Common myeloid progenitor, CD34-positive (primary cell): Measurements from ENCODE around the gene AMIGO3. TPM values are rescaled to one million over a fixed set of nuclear protein-coding genes. Genes with fewer than 3 reads are reported as not detected.

Experiments
- CTCF ChIA-PET: fragments of 350-600 bp; sonication (Branson Sonifier 250); formaldehyde crosslinking; loops from one replicate; lab custom pipeline; 2021; ENCODE audit warnings: antibody characterized with exemption; lab: Charles Lee
- POLR2A ChIA-PET: fragments of 350-600 bp; sonication (Branson Sonifier 250); formaldehyde crosslinking; loops from one replicate; lab custom pipeline; 2021; ENCODE audit warnings: antibody characterized with exemption; lab: Charles Lee
- DNase-seq, 3 donors: peaks; one replicate each; pipeline versions ENCODE4 v3.0.0 to v3.0.0-alpha.2; 2013
- H3K27ac ChIP-seq, 2 experiments: 1 replicate in 1 of 2; 2 replicates in 1 of 2; pipeline ENCODE4 v1.7.0; 2013; ENCODE audit warnings: inconsistent platforms in 2 of 2, low read length in 2 of 2, mild to moderate bottlenecking in 2 of 2, low read depth in 1 of 2, moderate library complexity in 1 of 2; ENCODE audit not compliant: severe bottlenecking in 2 of 2, insufficient read depth in 1 of 2, poor library complexity in 1 of 2
- H3K27me3 ChIP-seq, 5 experiments: replicated peaks in 2 of 5; 1 replicate in 3 of 5; 2 replicates in 2 of 5; pipeline versions ENCODE4 v1.6.1 to v1.7.0; 2013; ENCODE audit warnings: low read length in 4 of 5, mild to moderate bottlenecking in 2 of 5, moderate library complexity in 2 of 5, inconsistent platforms in 1 of 5; ENCODE audit not compliant: insufficient read depth in 5 of 5, control insufficient read depth in 4 of 5
- H3K36me3 ChIP-seq, 4 experiments: 1 replicate in 2 of 4; 2 replicates in 2 of 4; pipeline versions ENCODE4 v1.6.1 to v1.7.0; 2013; ENCODE audit warnings: low read length in 3 of 4, control low read depth in 1 of 4, mild to moderate bottlenecking in 1 of 4; ENCODE audit not compliant: control insufficient read depth in 4 of 4, insufficient read depth in 4 of 4
- H3K4me1 ChIP-seq, 4 experiments: 1 replicate in 3 of 4; 2 replicates in 1 of 4; pipeline versions ENCODE4 v1.6.1 to v1.7.1; 2013; ENCODE audit warnings: low read length in 3 of 4, mild to moderate bottlenecking in 3 of 4, control low read depth in 1 of 4, inconsistent platforms in 1 of 4, moderate library complexity in 1 of 4; ENCODE audit not compliant: control insufficient read depth in 4 of 4, insufficient read depth in 4 of 4; ENCODE audit errors: control extremely low read depth in 1 of 4
- H3K4me3 ChIP-seq, 7 experiments: 1 replicate in 4 of 7; 2 replicates in 3 of 7; pipeline versions ENCODE4 v1.5.1 to v1.7.0; 2013; ENCODE audit warnings: mild to moderate bottlenecking in 7 of 7, low read length in 6 of 7, moderate library complexity in 6 of 7, inconsistent platforms in 2 of 7, low read depth in 2 of 7, control low read depth in 1 of 7; ENCODE audit not compliant: insufficient read depth in 4 of 7, control insufficient read depth in 1 of 7; ENCODE audit errors: extremely low read depth in 1 of 7
- H3K9me3 ChIP-seq, 5 experiments: 1 replicate in 4 of 5; 2 replicates in 1 of 5; pipeline versions ENCODE4 v1.6.1 to v1.7.1; 2013; ENCODE audit warnings: low read length in 4 of 5, mild to moderate bottlenecking in 2 of 5, inconsistent platforms in 1 of 5, low read depth in 1 of 5, moderate library complexity in 1 of 5; ENCODE audit not compliant: control insufficient read depth in 4 of 5, insufficient read depth in 2 of 5; ENCODE audit errors: control extremely low read depth in 1 of 5
- WGBS: methylation state at CpG from one replicate; pipeline ENCODE4 v1.1.5; 2013; ENCODE audit not compliant: insufficient coverage; 5-methylcytosine and 5-hydroxymethylcytosine counted together
- polyA plus RNA-seq: library from polyadenylated mRNA; unstranded; fragments of 120-200 nt; gene quantifications from one replicate; pipeline ENCODE4 v1.2.1, GENCODE V29; 2013

AMIGO3 gene
- polyA plus RNA-seq, result 3.4 TPM

- CTCF ChIA-PET, result interaction anchor here (0.7 to 3.2 kb wide), 10 partner anchors 10 to 371 kb away, joined by 3 to 18 read pairs (median 4); partner anchors contain the start of gene UBA7
- peak; percentile 90 to 94 (median 92) for DNase-seq
- Histone ChIP-seq H3K4me3 (peak within 1 kb of the TSS; percentile 45 to 94 (median 78)), H3K27ac (no peak within 1 kb of the TSS), H3K27me3 (no peaks in the 10 kb centered on the region), H3K9me3 (no peaks in the 10 kb centered on the region), H3K36me3 (peaks cover 5 to 52% (median 31%) of the 10 kb centered on the region in 4 experiments), H3K4me1 (peaks cover 0 to 39% (median 26%) of the 10 kb centered on the region in 4 experiments)
- under 1% methylated on average over 50 of the region's 50 CpGs for WGBS
- POLR2A ChIA-PET, result no interaction called here
These were observed at the start of gene AMIGO3 for GRCh38 chr3:49719214-49719884. AMIGO3 (minus strand) TSS chr3:49719684; CDS start chr3:49719465, 219 bp downstream.

- Histone ChIP-seq H3K4me1 (no peaks in the 10 kb centered on the region), H3K4me3 (no peak overlapping the region), H3K36me3 (peaks cover 3 to 16% (median 9%) of the 10 kb centered on the region in 4 experiments), H3K9me3 (no peaks in the 10 kb centered on the region), H3K27ac (no peak overlapping the region), H3K27me3 (no peaks in the 10 kb centered on the region)
- no CpG with 5 or more reads among the region's 4 CpGs for WGBS
- DNase-seq, result no peak
- POLR2A ChIA-PET, result interaction anchor here (0.5 kb wide), 1 partner anchor 25 kb away, joined by 3 read pairs; no protein-coding TSS in a partner anchor
- CTCF ChIA-PET, result no interaction called here
These were observed 44.5 kb upstream of the AMIGO3 start for GRCh38 chr3:49763981-49764380.

GRCh38 chr3:49761661-49762060 lies 42.2 kb upstream of the AMIGO3 start:
- peaks cover 3 to 16% (median 11%) of the 10 kb centered on the region in 4 experiments for H3K36me3 ChIP-seq
- ChIA-PET POLR2A (no interaction called here), CTCF (interaction anchor here (1.7 kb wide), 1 partner anchor 10 kb away, joined by 4 read pairs; no protein-coding TSS in a partner anchor)
- no peak overlapping the region for H3K4me3 ChIP-seq
- no peak overlapping the region for H3K27ac ChIP-seq
- WGBS, result 90% methylated on average over 3 of the region's 3 CpGs
- no peaks in the 10 kb centered on the region for H3K9me3 ChIP-seq
- H3K4me1 ChIP-seq, result peaks cover 0 to 4% (median 0%) of the 10 kb centered on the region in 4 experiments
- no peak for DNase-seq
- H3K27me3 ChIP-seq, result no peaks in the 10 kb centered on the region

GRCh38 chr3:49759226-49759625 lies 39.7 kb upstream of the AMIGO3 start:
- Histone ChIP-seq H3K4me1 (peaks cover 0 to 4% (median 0%) of the 10 kb centered on the region in 4 experiments), H3K36me3 (peaks cover 3 to 10% (median 7%) of the 10 kb centered on the region in 4 experiments), H3K4me3 (no peak overlapping the region), H3K27me3 (no peaks in the 10 kb centered on the region), H3K9me3 (no peaks in the 10 kb centered on the region), H3K27ac (no peak overlapping the region)
- no peak for DNase-seq
- no CpG with 5 or more reads among the region's 1 CpG for WGBS
- ChIA-PET POLR2A (no interaction called here), CTCF (interaction anchor here (1.0 to 1.9 kb wide), 3 partner anchors 11 to 42 kb away, joined by 3 to 6 read pairs (median 3); no protein-coding TSS in a partner anchor)

GRCh38 chr3:49757197-49757596 lies 37.7 kb upstream of the AMIGO3 start:
- no CpG with 5 or more reads among the region's 2 CpGs for WGBS
- ChIA-PET CTCF (interaction anchor here (1.2 to 1.7 kb wide), 4 partner anchors 12 to 46 kb away, joined by 3 to 4 read pairs (median 3); partner anchors contain the start of gene AMIGO3), POLR2A (no interaction called here)
- no peak for DNase-seq
- H3K36me3 ChIP-seq, result peaks cover 2 to 10% (median 7%) of the 10 kb centered on the region in 4 experiments
- H3K9me3 ChIP-seq, result no peaks in the 10 kb centered on the region
- peaks cover 0 to 4% (median 0%) of the 10 kb centered on the region in 4 experiments for H3K4me1 ChIP-seq
- H3K27me3 ChIP-seq, result no peaks in the 10 kb centered on the region
- H3K4me3 ChIP-seq, result no peak overlapping the region
- H3K27ac ChIP-seq, result no peak overlapping the region

- Histone ChIP-seq H3K9me3 (no peaks in the 10 kb centered on the region), H3K4me1 (peaks cover 0 to 4% (median 0%) of the 10 kb centered on the region in 4 experiments), H3K27me3 (no peaks in the 10 kb centered on the region), H3K4me3 (no peak overlapping the region), H3K27ac (no peak overlapping the region), H3K36me3 (peaks cover 0 to 10% (median 7%) of the 10 kb centered on the region in 4 experiments)
- POLR2A ChIA-PET, result no interaction called here
- WGBS, result no CpG with 5 or more reads among the region's 1 CpG
- CTCF ChIA-PET, result interaction anchor here (0.8 to 1.0 kb wide), 2 partner anchors 11 to 52 kb away, joined by 3 read pairs; no protein-coding TSS in a partner anchor
- no peak for DNase-seq
These were observed 36.6 kb upstream of the AMIGO3 start for GRCh38 chr3:49756036-49756435.

- WGBS, result 100% methylated on average over 1 of the region's 1 CpG
- Histone ChIP-seq H3K4me3 (no peak overlapping the region), H3K36me3 (peaks cover 2 to 9% (median 7%) of the 10 kb centered on the region in 4 experiments), H3K9me3 (no peaks in the 10 kb centered on the region), H3K27me3 (no peaks in the 10 kb centered on the region), H3K4me1 (peaks cover 0 to 4% (median 0%) of the 10 kb centered on the region in 4 experiments), H3K27ac (no peak overlapping the region)
- DNase-seq, result no peak
- ChIA-PET POLR2A (no interaction called here), CTCF (interaction anchor here (0.6 kb wide), 1 partner anchor 79 kb away, joined by 5 read pairs; no protein-coding TSS in a partner anchor)
These were observed 35.1 kb upstream of the AMIGO3 start for GRCh38 chr3:49754536-49754935.
